ENCODE results near the gene TSPAN14.

TSPAN14 gene

GRCh38 chr10:80470266-80470665 is 16.2 kb downstream of the TSPAN14 start:
- peaks cover 3% of the 10 kb centered on the region; the same call in 1 of the 2 replicates for H3K36me3 ChIP-seq (ENCODE audit: insufficient read depth, low read length)
- TF ChIP-seq CTCF (conservative IDR thresholded peaks at IDR 0.05; ENCODE audit: low read length) = no peak
- no peak for TF ChIP-seq EZH2phosphoT487 (IDR thresholded peaks at IDR 0.05; ENCODE audit: borderline replicate concordance)
- H3K9ac ChIP-seq (ENCODE audit: low read depth, low read length, poor library complexity, severe bottlenecking) = no peak overlapping the region
- no peak overlapping the region for H2AFZ ChIP-seq (ENCODE audit: low read length)
- no peak overlapping the region for H3K4me3 ChIP-seq (ENCODE audit: low read length, poor library complexity, severe bottlenecking)
- H4K20me1 ChIP-seq (ENCODE audit: insufficient read depth, low read length, poor library complexity, severe bottlenecking) = peaks cover 4% of the 10 kb centered on the region
- H3K9me3 ChIP-seq (ENCODE audit: insufficient read depth, low read depth, low read length) = no peaks in the 10 kb centered on the region
- no peaks in the 10 kb centered on the region for H3K27me3 ChIP-seq (ENCODE audit: insufficient read depth, low read length, poor library complexity, severe bottlenecking)
- peaks cover 96% of the 10 kb centered on the region for H3K79me2 ChIP-seq (ENCODE audit: insufficient read depth, low read length)
- peaks cover 38% of the 10 kb centered on the region for H3K4me1 ChIP-seq (ENCODE audit: insufficient read depth, low read length, poor library complexity, severe bottlenecking)
- H3K4me2 ChIP-seq (ENCODE audit: low read depth, low read length, poor library complexity, severe bottlenecking) = no peak overlapping the region
- H3F3A ChIP-seq (ENCODE audit: low read depth) = no peaks in the 10 kb centered on the region
- H3K9me2 ChIP-seq (replicated peaks; ENCODE audit: low read depth, low read length) = no peaks in the 10 kb centered on the region

- peaks cover 30% of the 10 kb centered on the region for H3K4me1 ChIP-seq (ENCODE audit: insufficient read depth, low read length, poor library complexity, severe bottlenecking)
- H3K9me2 ChIP-seq (replicated peaks; ENCODE audit: low read depth, low read length) = no peaks in the 10 kb centered on the region
- H3K9me3 ChIP-seq (ENCODE audit: insufficient read depth, low read depth, low read length) = no peaks in the 10 kb centered on the region
- no peak for TF ChIP-seq CTCF (conservative IDR thresholded peaks at IDR 0.05; ENCODE audit: low read length)
- TF ChIP-seq EZH2phosphoT487 (IDR thresholded peaks at IDR 0.05; ENCODE audit: borderline replicate concordance) = no peak
- peaks cover 95% of the 10 kb centered on the region for H3K79me2 ChIP-seq (ENCODE audit: insufficient read depth, low read length)
- no peak overlapping the region for H3K4me2 ChIP-seq (ENCODE audit: low read depth, low read length, poor library complexity, severe bottlenecking)
- H3K9ac ChIP-seq (ENCODE audit: low read depth, low read length, poor library complexity, severe bottlenecking) = no peak overlapping the region
- no peaks in the 10 kb centered on the region for H3K27me3 ChIP-seq (ENCODE audit: insufficient read depth, low read length, poor library complexity, severe bottlenecking)
- peaks cover 3% of the 10 kb centered on the region for H4K20me1 ChIP-seq (ENCODE audit: insufficient read depth, low read length, poor library complexity, severe bottlenecking)
- no peak overlapping the region for H3K4me3 ChIP-seq (ENCODE audit: low read length, poor library complexity, severe bottlenecking)
- H3K36me3 ChIP-seq (ENCODE audit: insufficient read depth, low read length) = peaks cover 3% of the 10 kb centered on the region; the same call in 1 of the 2 replicates
- H2AFZ ChIP-seq (ENCODE audit: low read length) = no peak overlapping the region
- no peaks in the 10 kb centered on the region for H3F3A ChIP-seq (ENCODE audit: low read depth)
Measured at GRCh38 chr10:80471001-80471400, 16.9 kb downstream of the TSPAN14 start.

GRCh38 chr10:80471715-80472233 is 17.7 kb downstream of the TSPAN14 start:
- Histone ChIP-seq H3K4me3 (ENCODE audit: low read length, poor library complexity, severe bottlenecking) (no peak overlapping the region), H3K27me3 (ENCODE audit: insufficient read depth, low read length, poor library complexity, severe bottlenecking) (no peaks in the 10 kb centered on the region), H3K4me2 (ENCODE audit: low read depth, low read length, poor library complexity, severe bottlenecking) (no peak overlapping the region), H3K4me1 (ENCODE audit: insufficient read depth, low read length, poor library complexity, severe bottlenecking) (peaks cover 23% of the 10 kb centered on the region), H3K36me3 (ENCODE audit: insufficient read depth, low read length) (peaks cover 5% of the 10 kb centered on the region; the same call in 1 of the 2 replicates), H4K20me1 (ENCODE audit: insufficient read depth, low read length, poor library complexity, severe bottlenecking) (no peaks in the 10 kb centered on the region), H3K9ac (ENCODE audit: low read depth, low read length, poor library complexity, severe bottlenecking) (no peak overlapping the region), H3K9me3 (ENCODE audit: insufficient read depth, low read depth, low read length) (no peaks in the 10 kb centered on the region), H3K79me2 (ENCODE audit: insufficient read depth, low read length) (peaks cover 92% of the 10 kb centered on the region), H3K9me2 (replicated peaks; ENCODE audit: low read depth, low read length) (no peaks in the 10 kb centered on the region), H2AFZ (ENCODE audit: low read length) (no peak overlapping the region), H3F3A (ENCODE audit: low read depth) (no peaks in the 10 kb centered on the region)
- TF ChIP-seq CTCF (conservative IDR thresholded peaks at IDR 0.05; ENCODE audit: low read length) = no peak
- TF ChIP-seq EZH2phosphoT487 (IDR thresholded peaks at IDR 0.05; ENCODE audit: borderline replicate concordance) = no peak
